GM12878 (cell line): ENCODE results near the gene SPARC. TPM values are rescaled to one million over a fixed set of nuclear protein-coding genes. Genes with fewer than 3 reads are reported as not detected.

ENCODE experiments used
- ATAC-seq: fragments of 200-7000 bp; cut with Tn5 transposase; 3 replicates; pipeline ENCODE4 v1.9.1; 2020; ENCODE audit warnings: mild to moderate bottlenecking, moderate library complexity
- BruUV-seq: library from RNA; stranded (reverse); fragments of 400-500 nt; replicated peaks from 2 replicates; lab custom pipeline; 2021; lab: Mats Ljungman, UMichigan
- CTCF ChIA-PET: fragments of 300-600 bp; sonication (Branson Sonifier 250); formaldehyde crosslinking; extraction: SDS; loops from one replicate; lab custom pipeline; 2021; ENCODE audit warnings: inconsistent platforms; lab: Yijun Ruan, JAX
- POLR2A ChIA-PET: fragments of 350-600 bp; formaldehyde crosslinking; extraction: SDS; loops from one replicate; lab custom pipeline; 2021; ENCODE audit warnings: inconsistent platforms; lab: Charles Lee
- RAD21 ChIA-PET: fragments of 300-600 bp; sonication (Branson Sonifier 250); formaldehyde crosslinking; loops from one replicate; lab custom pipeline; 2023; ENCODE audit warnings: antibody characterized with exemption; ENCODE audit not compliant: unreplicated experiment; lab: Charles Lee
- SMC1A ChIA-PET: fragments of 300-600 bp; sonication (Branson Sonifier 250); formaldehyde crosslinking; loops from one replicate; lab custom pipeline; 2023; ENCODE audit not compliant: unreplicated experiment, uncharacterized antibody; lab: Charles Lee
- DNase-seq: peaks from one replicate; pipeline ENCODE4 v3.0.0-alpha.2; 2011; ENCODE audit warnings: low read depth, low spot score
- FAIRE-seq: peaks from 3 replicates; lab custom pipeline; 2011; peaks lifted over from hg19 to GRCh38; lab: Jason Lieb, UNC
- H2AFZ ChIP-seq: 2 replicates; pipeline ENCODE4 v1.6.0; 2011; ENCODE audit warnings: low read depth, low read length, control low read depth; ENCODE audit not compliant: control insufficient read depth
- H3K27ac ChIP-seq: 2 replicates; pipeline ENCODE4 v1.5.1; 2011; ENCODE audit warnings: control low read depth; ENCODE audit not compliant: control insufficient read depth, insufficient read depth
- H3K27me3 ChIP-seq, 2 experiments: replicated peaks in 1 of 2; 2 replicates each; pipeline versions ENCODE4 v1.6.0 to v1.6.1; 2011; ENCODE audit warnings: low read length in 1 of 2; ENCODE audit not compliant: control insufficient read depth in 2 of 2, insufficient read depth in 2 of 2
- H3K36me3 ChIP-seq, 2 experiments: 2 replicates each; pipeline ENCODE4 v1.5.1; 2011; ENCODE audit warnings: low read length in 1 of 2; ENCODE audit not compliant: control insufficient read depth in 2 of 2, insufficient read depth in 2 of 2
- H3K4me1 ChIP-seq: 2 replicates; pipeline ENCODE4 v1.6.1; 2011; ENCODE audit warnings: mild to moderate bottlenecking, low read length, moderate library complexity, mixed read lengths; ENCODE audit not compliant: control insufficient read depth, insufficient read depth
- H3K4me2 ChIP-seq: 2 replicates; pipeline ENCODE4 v1.6.0; 2011; ENCODE audit warnings: control low read depth; ENCODE audit not compliant: control insufficient read depth, insufficient read depth
- H3K4me3 ChIP-seq: fragments of 200-600 bp; sonication (generic); 2 replicates; pipeline ENCODE4 v1.5.1; 2016
- H3K79me2 ChIP-seq: 2 replicates; pipeline ENCODE4 v1.6.0; 2011; ENCODE audit warnings: low read length; ENCODE audit not compliant: control insufficient read depth, insufficient read depth
- H3K9ac ChIP-seq: 2 replicates; pipeline ENCODE4 v1.8.0; 2011; ENCODE audit warnings: low read length, control low read depth, mixed read lengths; ENCODE audit not compliant: control insufficient read depth, insufficient read depth
- H3K9me3 ChIP-seq: replicated peaks from 3 replicates; pipeline ENCODE4 v1.5.1; 2011; ENCODE audit warnings: mild to moderate bottlenecking, low read length; ENCODE audit not compliant: control insufficient read depth, insufficient read depth
- H4K20me1 ChIP-seq: 2 replicates; pipeline ENCODE4 v1.6.0; 2011; ENCODE audit not compliant: control insufficient read depth, insufficient read depth
- BACH1 ChIP-seq: fragments of 450-650 bp; IDR thresholded peaks from 2 replicates; pipeline ENCODE4 v1.6.1; 2017; ENCODE audit warnings: mild to moderate bottlenecking, borderline replicate concordance
- BHLHE40 ChIP-seq, 2 experiments: fragments of 450-650 bp in 1 of 2; IDR thresholded peaks; 2 replicates each; pipeline ENCODE4 v1.6.1; 2011 to 2017; ENCODE audit warnings: low read depth in 2 of 2, borderline replicate concordance in 1 of 2, improper control_type of control experiment in 1 of 2, low read length in 1 of 2, mild to moderate bottlenecking in 1 of 2
- CBX5 ChIP-seq: sonication (generic); IDR thresholded peaks from 2 replicates; pipeline ENCODE4 v1.6.1; 2016; ENCODE audit warnings: low read depth, moderate library complexity, mild to moderate bottlenecking, inconsistent platforms
- CEBPB ChIP-seq, 2 experiments: fragments of 150-350 bp in 1 of 2; IDR thresholded peaks; 2 replicates each; pipeline ENCODE4 v1.6.1; 2012 to 2014; ENCODE audit warnings: low read depth in 2 of 2, low read length in 2 of 2, borderline replicate concordance in 1 of 2, inconsistent platforms in 1 of 2
- CHD2 ChIP-seq: IDR thresholded peaks from 2 replicates; pipeline ENCODE4 v1.6.1; 2011; ENCODE audit warnings: low read depth, low read length, improper control_type of control experiment, borderline replicate concordance
- CREM ChIP-seq: IDR thresholded peaks from 2 replicates; pipeline ENCODE4 v1.6.1; 2014; ENCODE audit warnings: antibody characterized with exemption, low read depth
- MEF2A ChIP-seq: IDR thresholded peaks from 2 replicates; pipeline ENCODE4 v1.6.1; 2011; ENCODE audit warnings: low read depth, mild to moderate bottlenecking, low read length, moderate library complexity; ENCODE audit not compliant: insufficient read depth
- NFIC ChIP-seq: IDR thresholded peaks from 2 replicates; pipeline ENCODE4 v1.6.1; 2012; ENCODE audit warnings: low read depth, mild to moderate bottlenecking, inconsistent platforms, low read length, moderate library complexity
- RUNX3 ChIP-seq: IDR thresholded peaks from 2 replicates; pipeline ENCODE4 v1.6.1; 2012; ENCODE audit warnings: low read length, inconsistent platforms
- SMAD5 ChIP-seq: IDR thresholded peaks from 2 replicates; pipeline ENCODE4 v1.6.1; 2016; ENCODE audit warnings: antibody characterized with exemption, low read depth
- SRF ChIP-seq, 2 experiments: IDR thresholded peaks; 2 replicates each; pipeline ENCODE4 v1.6.1; 2011; ENCODE audit warnings: low read depth in 2 of 2, low read length in 2 of 2, mild to moderate bottlenecking in 1 of 2, moderate library complexity in 1 of 2
- TARDBP ChIP-seq: IDR thresholded peaks from 2 replicates; pipeline ENCODE4 v1.6.1; 2016; ENCODE audit warnings: borderline replicate concordance
- ZNF622 ChIP-seq: fragments of 450-650 bp; IDR thresholded peaks from 2 replicates; pipeline ENCODE4 v1.6.1; 2017; ENCODE audit warnings: mild to moderate bottlenecking, inconsistent platforms
- in situ Hi-C: fragments of 300-500 bp; cut with MboI; formaldehyde crosslinking; loops from 9 replicates; pipeline ENCODE4 v1.14.3; 2018; ENCODE audit warnings: mixed read lengths
- intact Hi-C: fragments of 100-400 bp; cut with micrococcal nuclease; formaldehyde crosslinking; loops from one replicate; pipeline ENCODE4 v1.14.2; 2022; ENCODE audit not compliant: unreplicated experiment
- polyA plus RNA-seq, 11 experiments: library from polyadenylated mRNA; depleted of rRNA in 4 of 11; unstranded in 6 of 11; stranded (reverse) in 5 of 11; fragments of >200 nt; fragmentation: Nextera tagmentation in 4 of 11; fragmentation: Illumina TruSeq in 1 of 11; extraction: Ambion mirVana in 4 of 11; extraction: Trizol in 1 of 11; gene quantifications; 1 replicate in 1 of 11; 2 replicates in 10 of 11; pipeline versions ENCODE4 v1.2.1 to v1.2.3, GENCODE V29; 2011 to 2016; ENCODE audit warnings: inconsistent platforms in 2 of 11, missing spikeins in 2 of 11, low read depth in 1 of 11
- total RNA-seq, 4 experiments: library from RNA; depleted of rRNA in 3 of 4; stranded (reverse); fragments of >200 nt in 3 of 4; fragmentation: Illumina TruSeq in 1 of 4; extraction: Trizol in 1 of 4; gene quantifications; 2 replicates each; pipeline versions ENCODE4 v1.2.1 to v1.2.3, GENCODE V29; 2013 to 2021
- TF ChIP-seq, protein P1 (sequence below): fragments of 450-650 bp; IDR thresholded peaks from 2 replicates; pipeline ENCODE4 v1.6.1; 2017; ENCODE audit warnings: borderline replicate concordance
- TF ChIP-seq, protein P2 (sequence below): IDR thresholded peaks from 2 replicates; pipeline ENCODE4 v1.6.1; 2012; ENCODE audit warnings: low read depth, low read length, improper control_type of control experiment
- TF ChIP-seq, protein P3 (sequence below): IDR thresholded peaks from 2 replicates; pipeline ENCODE4 v1.6.1; 2011; ENCODE audit warnings: low read depth, low read length, improper control_type of control experiment, borderline replicate concordance

The SPARC gene
- total and polyA plus RNA-seq, 10 of the 15 experiments (the other 5 are each of a cell fraction or from before 2014, with no cell fraction given), result 29.6 to 154 (median 57.0) TPM

DNA sequence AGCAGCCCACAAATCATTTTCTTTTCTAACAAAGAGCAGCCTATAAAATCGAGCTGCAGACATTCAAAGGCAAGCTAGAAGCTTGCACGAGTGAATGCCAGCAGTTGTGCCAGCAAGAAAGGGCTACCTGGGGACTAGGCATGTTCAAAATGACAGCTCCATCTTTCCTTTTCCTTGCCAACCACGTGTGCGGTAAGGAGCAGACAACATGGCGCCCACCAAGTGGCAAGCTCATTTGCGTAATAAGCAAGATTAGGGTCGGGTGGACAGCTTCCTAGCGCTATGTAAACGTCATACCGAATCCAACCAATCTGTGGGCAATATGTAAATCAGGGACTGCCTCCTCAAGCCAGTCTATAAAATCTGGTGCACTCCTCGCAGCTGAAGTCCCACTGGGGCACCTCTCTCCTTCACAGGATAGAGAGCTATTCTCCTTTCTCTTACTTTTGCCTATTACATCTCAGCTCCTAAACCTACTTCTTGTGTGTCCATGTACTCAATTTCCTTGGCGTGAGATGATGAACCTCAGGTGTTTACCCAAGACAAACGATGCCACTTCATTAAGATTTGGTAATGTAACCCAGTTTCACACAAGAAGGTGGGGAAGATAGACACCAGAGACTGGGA lies 22.5 kb upstream of the SPARC start (continued):
- no peak for TF ChIP-seq CREM
- TF ChIP-seq, protein P1, sequence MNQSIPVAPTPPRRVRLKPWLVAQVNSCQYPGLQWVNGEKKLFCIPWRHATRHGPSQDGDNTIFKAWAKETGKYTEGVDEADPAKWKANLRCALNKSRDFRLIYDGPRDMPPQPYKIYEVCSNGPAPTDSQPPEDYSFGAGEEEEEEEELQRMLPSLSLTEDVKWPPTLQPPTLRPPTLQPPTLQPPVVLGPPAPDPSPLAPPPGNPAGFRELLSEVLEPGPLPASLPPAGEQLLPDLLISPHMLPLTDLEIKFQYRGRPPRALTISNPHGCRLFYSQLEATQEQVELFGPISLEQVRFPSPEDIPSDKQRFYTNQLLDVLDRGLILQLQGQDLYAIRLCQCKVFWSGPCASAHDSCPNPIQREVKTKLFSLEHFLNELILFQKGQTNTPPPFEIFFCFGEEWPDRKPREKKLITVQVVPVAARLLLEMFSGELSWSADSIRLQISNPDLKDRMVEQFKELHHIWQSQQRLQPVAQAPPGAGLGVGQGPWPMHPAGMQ, result no peak
- TF ChIP-seq, protein P2, sequence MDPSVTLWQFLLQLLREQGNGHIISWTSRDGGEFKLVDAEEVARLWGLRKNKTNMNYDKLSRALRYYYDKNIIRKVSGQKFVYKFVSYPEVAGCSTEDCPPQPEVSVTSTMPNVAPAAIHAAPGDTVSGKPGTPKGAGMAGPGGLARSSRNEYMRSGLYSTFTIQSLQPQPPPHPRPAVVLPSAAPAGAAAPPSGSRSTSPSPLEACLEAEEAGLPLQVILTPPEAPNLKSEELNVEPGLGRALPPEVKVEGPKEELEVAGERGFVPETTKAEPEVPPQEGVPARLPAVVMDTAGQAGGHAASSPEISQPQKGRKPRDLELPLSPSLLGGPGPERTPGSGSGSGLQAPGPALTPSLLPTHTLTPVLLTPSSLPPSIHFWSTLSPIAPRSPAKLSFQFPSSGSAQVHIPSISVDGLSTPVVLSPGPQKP, result no peak
- TF ChIP-seq NFIC, result no peak
- TF ChIP-seq CBX5, result no peak
- TF ChIP-seq, protein P3, sequence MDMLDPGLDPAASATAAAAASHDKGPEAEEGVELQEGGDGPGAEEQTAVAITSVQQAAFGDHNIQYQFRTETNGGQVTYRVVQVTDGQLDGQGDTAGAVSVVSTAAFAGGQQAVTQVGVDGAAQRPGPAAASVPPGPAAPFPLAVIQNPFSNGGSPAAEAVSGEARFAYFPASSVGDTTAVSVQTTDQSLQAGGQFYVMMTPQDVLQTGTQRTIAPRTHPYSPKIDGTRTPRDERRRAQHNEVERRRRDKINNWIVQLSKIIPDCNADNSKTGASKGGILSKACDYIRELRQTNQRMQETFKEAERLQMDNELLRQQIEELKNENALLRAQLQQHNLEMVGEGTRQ, result no peak

DNA sequence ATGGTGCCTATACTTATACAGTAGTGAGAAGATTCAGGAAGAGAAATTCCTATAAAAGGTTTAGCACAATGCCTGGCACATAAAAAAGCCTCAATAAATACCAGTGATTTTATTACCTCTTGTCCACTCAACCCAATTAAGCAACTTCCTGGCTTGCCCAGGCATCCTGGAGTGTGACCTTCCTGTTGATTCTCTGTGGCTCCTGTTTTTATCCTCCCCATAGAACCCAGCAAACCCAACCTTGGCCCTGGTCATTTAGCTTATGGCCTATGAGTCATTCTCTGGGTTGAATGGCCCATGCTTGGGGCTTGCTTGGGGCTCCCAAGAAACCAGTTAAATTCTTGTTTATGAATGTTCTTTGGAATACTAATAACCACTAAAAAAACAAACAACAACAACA lies 21.4 kb upstream of the SPARC start:
- Histone ChIP-seq H3K9me3 (no peaks in the 10 kb centered on the region; the same call in none of the 3 replicates), H3K9ac (no peak overlapping the region), H3K79me2 (no peaks in the 10 kb centered on the region), H3K27ac (no peak overlapping the region), H3K4me2 (no peak overlapping the region), H3K27me3 (no peaks in the 10 kb centered on the region)
- SMC1A ChIA-PET, result interaction anchor here (1.0 to 6.4 kb wide), 2 partner anchors 11 to 12 kb away, joined by 3 to 103 read pairs; no protein-coding TSS in a partner anchor
- ATAC-seq (no peak), FAIRE-seq (no peak), DNase-seq (no peak)
- no peak for TF ChIP-seq ZNF622
- TF ChIP-seq TARDBP, result no peak
- no peak for TF ChIP-seq CHD2
- TF ChIP-seq BHLHE40 (IDR thresholded peaks at IDR 0.05; ENCODE audit: borderline replicate concordance in 1 of 2, low read depth in 2 of 2, low read length in 1 of 2), result no peak
- no peak for TF ChIP-seq SMAD5
- TF ChIP-seq CEBPB (IDR thresholded peaks at IDR 0.05; ENCODE audit: borderline replicate concordance in 1 of 2, low read depth in 2 of 2, low read length in 2 of 2), result no peak
- TF ChIP-seq BACH1, result no peak
- TF ChIP-seq, protein P2, result no peak
- TF ChIP-seq MEF2A, result no peak
- TF ChIP-seq SRF (IDR thresholded peaks at IDR 0.05; ENCODE audit: low read depth in 2 of 2, low read length in 2 of 2), result no peak
- TF ChIP-seq RUNX3, result no peak
- TF ChIP-seq, all 136 proteins: peak for 0
- no peaks in the 10 kb centered on the region for H4K20me1 ChIP-seq
- in situ Hi-C loops (no loop called here), intact Hi-C loops (no loop called here)
- POLR2A ChIA-PET, result no interaction called here
- no peak overlapping the region for H3K4me3 ChIP-seq
- RAD21 ChIA-PET, result no interaction called here
- no peaks in the 10 kb centered on the region for H3K36me3 ChIP-seq
- CTCF ChIA-PET, result interaction anchor here (1.0 to 9.0 kb wide), 4 partner anchors 12 to 50 kb away, joined by 3 to 88 read pairs (median 4); no protein-coding TSS in a partner anchor
- no TSS peak for BruUV-seq
- no peak overlapping the region for H2AFZ ChIP-seq
- H3K4me1 ChIP-seq, result peaks cover 16% of the 10 kb centered on the region
